GM19324 (cell line): ENCODE data around the gene IRF7.

Source experiments
- ATAC-seq: cut with Tn5 transposase; IDR thresholded peaks from one replicate; pipeline ENCODE4 v1.9.1; 2021; ENCODE audit warnings: mild to moderate bottlenecking, moderate library complexity; ENCODE audit not compliant: unreplicated experiment, low FRiP score

IRF7 gene

DNA sequence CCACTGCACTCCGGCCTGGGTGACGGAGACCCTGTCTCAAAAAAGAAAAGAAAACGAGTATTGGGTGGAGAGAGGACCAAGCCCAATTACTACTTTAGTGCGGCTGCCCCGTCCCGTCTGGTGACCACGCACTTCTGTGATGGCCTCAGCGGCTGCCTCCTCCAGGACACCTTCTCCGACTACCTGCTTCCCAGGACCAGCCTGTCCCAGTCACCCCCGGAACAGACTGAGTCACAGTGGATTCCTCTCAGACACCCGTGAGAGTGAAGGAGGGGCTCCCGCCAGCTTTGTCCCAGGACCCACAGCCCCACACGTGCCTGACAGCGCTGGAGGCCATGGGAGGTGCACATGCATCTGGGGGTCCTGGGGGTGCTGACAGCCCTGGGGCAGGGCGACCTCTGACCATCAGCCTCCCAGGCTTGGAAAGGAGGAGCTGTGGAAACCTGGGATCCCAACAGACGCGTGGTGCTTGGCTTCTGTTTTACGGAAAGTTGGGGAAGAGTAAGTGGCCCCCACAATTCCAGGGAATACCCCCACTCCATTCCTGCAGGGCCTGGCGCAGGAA is 26.1 kb upstream of the IRF7 start:
- ATAC-seq, result no peak

DNA sequence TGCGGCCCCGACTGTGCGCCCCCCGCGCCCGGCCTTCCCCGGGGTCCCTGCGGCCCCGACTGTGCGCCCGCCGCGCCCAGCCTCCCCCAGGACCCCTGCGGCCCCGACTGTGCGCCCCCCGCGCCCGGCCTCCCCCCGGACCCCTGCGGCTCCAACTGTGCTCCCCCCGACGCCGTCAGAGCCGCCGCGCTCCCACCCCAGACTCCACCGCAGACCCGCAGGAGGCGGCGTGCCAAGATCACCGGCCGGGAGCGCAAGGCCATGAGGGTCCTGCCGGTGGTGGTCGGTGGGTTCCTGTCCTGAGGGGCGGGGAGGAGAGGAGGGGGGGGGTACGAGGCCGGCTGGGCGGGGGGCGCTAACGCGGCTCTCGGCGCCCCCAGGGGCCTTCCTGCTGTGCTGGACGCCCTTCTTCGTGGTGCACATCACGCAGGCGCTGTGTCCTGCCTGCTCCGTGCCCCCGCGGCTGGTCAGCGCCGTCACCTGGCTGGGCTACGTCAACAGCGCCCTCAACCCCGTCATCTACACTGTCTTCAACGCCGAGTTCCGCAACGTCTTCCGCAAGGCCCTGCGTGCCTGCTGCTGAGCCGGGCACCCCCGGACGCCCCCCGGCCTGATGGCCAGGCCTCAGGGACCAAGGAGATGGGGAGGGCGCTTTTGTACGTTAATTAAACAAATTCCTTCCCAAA is 24.4 kb upstream of the IRF7 start:
- no peak for ATAC-seq

- ATAC-seq, result no peak
These were observed 23.7 kb upstream of the IRF7 start for GRCh38 chr11:639332-639955.

- no peak for ATAC-seq
These were observed 23.0 kb upstream of the IRF7 start for GRCh38 chr11:638631-639331.

- ATAC-seq, result no peak
These were observed 22.1 kb upstream of the IRF7 start for GRCh38 chr11:637593-638521.

- ATAC-seq, result no peak
These were observed 21.5 kb upstream of the IRF7 start for GRCh38 chr11:637333-637592.

DNA sequence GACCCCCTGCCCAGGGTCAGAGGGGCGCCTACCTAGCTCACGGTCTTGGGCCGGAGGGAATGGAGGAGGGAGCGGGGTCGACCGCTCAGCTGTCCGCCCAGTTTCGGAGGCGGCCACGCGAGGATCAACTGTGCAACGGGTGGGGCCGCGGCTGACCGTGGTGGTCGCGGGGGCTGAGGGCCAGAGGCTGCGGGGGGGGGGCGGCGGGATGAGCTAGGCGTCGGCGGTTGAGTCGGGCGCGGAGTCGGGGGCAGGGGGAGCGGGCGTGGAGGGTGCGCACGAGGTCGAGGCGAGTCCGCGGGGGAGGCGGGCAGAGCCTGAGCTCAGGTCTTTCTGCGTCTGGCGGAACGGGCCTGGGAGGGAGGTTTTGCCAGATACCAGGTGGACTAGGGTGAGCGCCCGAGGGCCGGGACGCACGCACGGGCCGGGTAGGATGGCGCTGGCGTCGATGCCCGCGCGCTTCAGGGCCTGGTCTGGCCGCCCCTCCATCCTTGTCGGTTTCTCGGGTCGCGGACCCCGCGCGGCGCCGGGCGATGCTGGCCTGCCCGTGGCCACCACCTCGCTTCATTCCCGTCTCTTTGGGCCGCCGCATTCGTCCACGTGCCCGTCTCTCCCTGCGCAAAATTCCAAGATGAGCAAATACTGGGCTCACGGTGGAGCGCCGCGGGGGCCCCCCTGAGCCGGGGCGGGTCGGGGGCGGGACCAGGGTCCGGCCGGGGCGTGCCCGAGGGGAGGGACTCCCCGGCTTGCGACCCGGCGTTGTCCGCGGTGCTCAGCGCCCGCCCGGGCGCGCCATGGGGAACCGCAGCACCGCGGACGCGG is 21.0 kb upstream of the IRF7 start, which contains the start of gene DRD4:
TSS of gene DRD4 (plus strand) at position 759 of the 822 bp plus-strand sequence. CDS start at position 795, 36 bp downstream.
- ATAC-seq, result no peak

- no peak for ATAC-seq
These were observed 20.3 kb upstream of the IRF7 start for GRCh38 chr11:635945-636510.

- ATAC-seq, result no peak
These were observed 15.1 kb upstream of the IRF7 start for GRCh38 chr11:630871-631270.

GRCh38 chr11:629237-629583 is 13.5 kb upstream of the IRF7 start:
- no peak for ATAC-seq

GRCh38 chr11:628056-628455 is 12.3 kb upstream of the IRF7 start:
- no peak for ATAC-seq

DNA sequence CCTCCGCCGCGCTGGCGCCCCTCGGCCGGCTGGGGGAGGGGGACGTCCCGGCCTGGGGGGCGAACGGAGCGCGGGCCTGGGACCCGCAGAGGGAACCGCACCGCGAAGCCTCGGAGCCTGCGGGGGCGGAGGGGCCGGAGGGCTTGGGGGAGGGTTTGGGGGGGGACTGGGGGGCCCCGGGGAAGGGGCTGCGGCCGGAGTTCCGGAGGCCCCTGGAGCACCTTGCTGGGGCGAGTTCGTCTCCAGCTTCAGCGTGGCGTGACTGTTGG is 11.5 kb upstream of the IRF7 start:
- ATAC-seq, result no peak

DNA sequence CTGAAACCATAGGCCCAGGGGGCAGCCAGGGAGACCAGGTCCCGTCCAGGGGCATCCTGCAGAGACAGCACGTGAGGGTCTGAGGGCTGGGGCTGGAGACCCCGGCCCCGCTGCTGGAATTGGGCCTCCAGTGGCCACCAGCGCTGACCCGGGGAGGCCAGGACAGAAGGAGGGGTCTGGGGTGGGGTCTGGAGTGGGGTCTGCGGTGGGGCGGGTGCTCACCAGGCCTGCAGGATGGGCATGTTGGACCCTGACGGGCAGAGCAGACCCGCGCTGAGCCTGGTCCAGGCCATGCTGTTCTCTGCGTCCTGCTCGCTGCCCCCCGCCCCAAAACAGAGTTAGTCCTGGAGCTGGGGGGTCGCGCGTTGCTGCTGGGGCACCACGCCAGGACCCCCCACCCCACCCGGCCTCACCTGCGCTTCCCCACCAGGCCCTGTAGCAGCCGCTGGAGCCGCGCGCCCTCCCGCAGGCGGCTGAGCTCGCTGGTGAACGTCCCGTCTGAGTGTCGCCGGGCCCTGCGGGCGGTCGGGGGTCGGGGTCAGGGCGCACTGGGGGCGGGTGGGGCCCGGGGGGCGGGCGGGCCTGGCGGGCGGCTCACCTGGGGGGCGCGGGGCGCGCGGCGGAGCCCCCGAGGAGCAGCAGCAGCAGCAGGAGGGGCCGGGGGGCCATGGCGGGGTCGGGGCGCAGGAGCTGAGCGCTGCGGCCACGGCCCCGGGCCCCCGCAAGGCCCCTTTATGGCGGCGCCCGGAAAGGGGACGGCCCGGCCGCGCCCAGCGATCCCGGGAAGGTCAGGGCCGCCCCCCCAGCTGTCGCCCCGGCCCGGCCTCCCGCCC is 10.9 kb upstream of the IRF7 start, which contains the start of gene SCT:
TSS of gene SCT (minus strand) at position 707 of the 833 bp plus-strand sequence. CDS start at position 669, 38 bp downstream.
- ATAC-seq, result no peak

DNA sequence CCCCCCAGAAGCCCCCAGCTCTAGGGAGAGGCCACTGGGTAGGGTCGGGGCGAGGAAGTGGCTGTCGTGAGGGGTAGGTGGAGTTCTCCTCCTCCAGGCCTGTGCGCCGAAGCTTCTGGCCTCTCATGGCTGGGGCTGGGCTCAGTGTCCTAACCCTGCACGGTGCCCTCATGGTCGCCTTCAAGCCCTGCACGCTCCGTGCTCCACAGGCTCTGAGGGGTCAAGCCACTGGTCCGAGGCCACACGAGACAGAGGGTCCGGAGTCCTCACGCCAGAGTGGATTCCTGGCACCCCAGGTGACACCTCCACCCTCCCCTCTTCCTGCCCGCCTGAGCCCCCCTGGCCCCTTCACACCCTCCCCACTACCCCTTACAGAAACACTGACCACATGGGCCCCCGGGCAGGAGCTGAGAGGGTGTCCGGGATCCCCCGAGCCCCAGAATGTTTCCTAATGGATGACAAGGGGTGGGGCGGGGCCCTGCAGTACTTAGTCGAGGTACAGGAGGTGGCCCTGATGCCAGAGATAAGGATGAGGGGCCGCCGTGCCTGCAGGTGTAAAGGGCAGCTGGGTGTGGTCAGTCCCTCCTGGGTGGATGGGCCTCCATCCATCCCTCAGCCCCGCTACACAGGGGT is 10.0 kb upstream of the IRF7 start:
- no peak for ATAC-seq

- ATAC-seq, result no peak
These were observed 9.2 kb upstream of the IRF7 start, which contains the start of gene CDHR5 for GRCh38 chr11:624705-625635. Gene CDHR5 (minus strand): TSS chr11:624955. CDS start chr11:624902, 53 bp downstream.

GRCh38 chr11:623999-624704 is 8.4 kb upstream of the IRF7 start:
- no peak for ATAC-seq
